Glutamatergic neuron (in vitro differentiated cells): ENCODE data around the gene RASGEF1C. TPM values are rescaled to one million over a fixed set of nuclear protein-coding genes. Genes with fewer than 3 reads are reported as not detected.
A peak's percentile ranks its signal among the peaks of the same experiment; 100 is the strongest.

Experiments
- DNase-seq: peaks from one replicate; pipeline ENCODE4 v3.0.0; 2022
- H3K27ac Mint-ChIP-seq: one replicate; pipeline ENCODE4 v1.8.0; 2020; ENCODE audit warnings: mild to moderate bottlenecking, mixed read lengths, inconsistent platforms; ENCODE audit not compliant: unreplicated experiment
- H3K27me3 Mint-ChIP-seq: one replicate; pipeline ENCODE4 v1.8.0; 2020; ENCODE audit warnings: mild to moderate bottlenecking, moderate library complexity, mixed read lengths, inconsistent platforms; ENCODE audit not compliant: unreplicated experiment
- H3K36me3 Mint-ChIP-seq: one replicate; pipeline ENCODE4 v1.8.0; 2020; ENCODE audit warnings: mild to moderate bottlenecking, mixed read lengths, inconsistent platforms; ENCODE audit not compliant: unreplicated experiment
- H3K4me1 Mint-ChIP-seq: one replicate; pipeline ENCODE4 v1.8.0; 2020; ENCODE audit warnings: mild to moderate bottlenecking, low read depth, mixed read lengths, inconsistent platforms; ENCODE audit not compliant: unreplicated experiment
- H3K4me3 Mint-ChIP-seq: one replicate; pipeline ENCODE4 v1.8.0; 2020; ENCODE audit warnings: mild to moderate bottlenecking, mixed read lengths, inconsistent platforms; ENCODE audit not compliant: unreplicated experiment
- H3K9me3 Mint-ChIP-seq: one replicate; pipeline ENCODE4 v1.8.0; 2020; ENCODE audit warnings: mild to moderate bottlenecking, moderate library complexity, mixed read lengths, inconsistent platforms; ENCODE audit not compliant: unreplicated experiment
- CTCF ChIP-seq: fragments of 200-600 bp; sonication (generic); IDR thresholded peaks from one replicate; pipeline ENCODE4 v1.5.0; 2021; ENCODE audit not compliant: partially characterized antibody, unreplicated experiment
- long read RNA-seq: library from polyadenylated mRNA; unstranded; transcript quantifications from one replicate; pipeline ENCODE4 v2.0.0, GENCODE V29; 2020; ENCODE audit not compliant: unreplicated experiment
- total RNA-seq: library from RNA; stranded (reverse); fragmentation: NEBNext Ultra II Directional; extraction: Animal tissue kit (Norgen Biotek cat#: 25700); gene quantifications from one replicate; pipeline ENCODE4 v1.2.1, GENCODE V29; 2021; ENCODE audit not compliant: unreplicated experiment

The RASGEF1C gene
- total RNA-seq = 21.1 TPM
- long read RNA-seq, transcript RASGEF1C-201 (14 exons, 2,243 nt) = major isoform, 8 of 13 reads
- long read RNA-seq, partial matches to known transcripts = 1 of 13 reads
- long read RNA-seq, other reads (novel, unspliced or antisense) = 4 of 13 reads

GRCh38 chr5:180209137-180209581 lies at the start of gene RASGEF1C:
RASGEF1C (minus strand) TSS chr5:180209211; CDS start chr5:180138052, 71,159 bp downstream.
- H3K27ac Mint-ChIP-seq = peak within 1 kb of the TSS; percentile 34
- peaks cover 10% of the 10 kb centered on the region for H3K4me1 Mint-ChIP-seq
- no peak for TF ChIP-seq CTCF
- H3K9me3 Mint-ChIP-seq = peaks cover 11% of the 10 kb centered on the region
- H3K4me3 Mint-ChIP-seq = peak within 1 kb of the TSS; percentile 92
- DNase-seq = peak; percentile 88
- H3K27me3 Mint-ChIP-seq = peaks cover 16% of the 10 kb centered on the region
- no peaks in the 10 kb centered on the region for H3K36me3 Mint-ChIP-seq

GRCh38 chr5:180253036-180253824 lies 44.2 kb upstream of the RASGEF1C start:
- H3K9me3 Mint-ChIP-seq = peaks cover 30% of the 10 kb centered on the region

GRCh38 chr5:180251887-180252286 lies 42.9 kb upstream of the RASGEF1C start:
- TF ChIP-seq CTCF = no peak
- Mint-ChIP-seq H3K4me3 (no peak overlapping the region), H3K9me3 (peaks cover 26% of the 10 kb centered on the region), H3K36me3 (peaks cover 67% of the 10 kb centered on the region), H3K4me1 (no peaks in the 10 kb centered on the region), H3K27ac (no peak overlapping the region), H3K27me3 (peaks cover 5% of the 10 kb centered on the region)
- DNase-seq = no peak

More at GRCh38 chr5:180253036-180253824, 44.2 kb upstream of the RASGEF1C start:
- no peak for DNase-seq
- no peak overlapping the region for H3K27ac Mint-ChIP-seq
- no peak overlapping the region for H3K4me3 Mint-ChIP-seq
- H3K4me1 Mint-ChIP-seq = no peaks in the 10 kb centered on the region
- peaks cover 3% of the 10 kb centered on the region for H3K27me3 Mint-ChIP-seq
- peaks cover 69% of the 10 kb centered on the region for H3K36me3 Mint-ChIP-seq
- TF ChIP-seq CTCF = no peak

- H3K27ac Mint-ChIP-seq = no peak overlapping the region
- H3K9me3 Mint-ChIP-seq = peaks cover 26% of the 10 kb centered on the region
- H3K4me3 Mint-ChIP-seq = no peak overlapping the region
- H3K27me3 Mint-ChIP-seq = peaks cover 5% of the 10 kb centered on the region
- TF ChIP-seq CTCF = no peak
- peaks cover 73% of the 10 kb centered on the region for H3K36me3 Mint-ChIP-seq
- no peaks in the 10 kb centered on the region for H3K4me1 Mint-ChIP-seq
- DNase-seq = no peak
Measured at GRCh38 chr5:180251141-180251540, 42.1 kb upstream of the RASGEF1C start.

GRCh38 chr5:180250329-180250728 lies 41.3 kb upstream of the RASGEF1C start:
- Mint-ChIP-seq H3K4me3 (peak overlapping the region; percentile 6), H3K27me3 (peaks cover 5% of the 10 kb centered on the region), H3K4me1 (no peaks in the 10 kb centered on the region), H3K27ac (no peak overlapping the region), H3K9me3 (peaks cover 22% of the 10 kb centered on the region), H3K36me3 (peaks cover 68% of the 10 kb centered on the region)
- no peak for TF ChIP-seq CTCF
- DNase-seq = no peak
